IMR-90 (cell line): Measurements from ENCODE around the gene ADAM12. TPM values are rescaled to one million over a fixed set of nuclear protein-coding genes. Genes with fewer than 3 reads are reported as not detected.
A peak's percentile ranks its signal among the peaks of the same experiment; 100 is the strongest.

Experiments used
- ATAC-seq: fragments of 200-7000 bp; cut with Tn5 transposase; 2 replicates; pipeline ENCODE4 v1.9.1; 2020; ENCODE audit warnings: low read depth, mild to moderate bottlenecking, moderate library complexity
- BruUV-seq: library from RNA; stranded (reverse); fragments of 400-500 nt; replicated peaks from 2 replicates; lab custom pipeline; 2021; lab: Mats Ljungman, UMichigan
- CTCF ChIA-PET: fragments of 300-600 bp; formaldehyde crosslinking; extraction: SDS; loops from one replicate; lab custom pipeline; 2021; ENCODE audit warnings: antibody characterized with exemption; lab: Yijun Ruan, JAX
- POLR2A ChIA-PET: fragments of 300-600 bp; sonication (Branson Sonifier 250); formaldehyde crosslinking; loops from one replicate; lab custom pipeline; 2022; ENCODE audit warnings: antibody characterized with exemption; ENCODE audit not compliant: unreplicated experiment; lab: Charles Lee
- DNase-seq: peaks from one replicate; pipeline ENCODE4 v3.0.0; 2013
- H2AFZ ChIP-seq: replicated peaks from 2 replicates; pipeline ENCODE3; 2013; ENCODE audit warnings: low read length, mild to moderate bottlenecking; ENCODE audit not compliant: poor library complexity
- H2AK5ac ChIP-seq: 2 replicates; pipeline ENCODE4 v1.6.1; 2013; ENCODE audit warnings: low read depth, low read length, inconsistent platforms
- H2AK9ac ChIP-seq: replicated peaks from 2 replicates; pipeline ENCODE3; 2013; ENCODE audit warnings: mild to moderate bottlenecking, low read depth, low read length, moderate library complexity; ENCODE audit not compliant: poor library complexity
- H2BK120ac ChIP-seq: 2 replicates; pipeline ENCODE4 v1.6.1; 2013; ENCODE audit warnings: low read depth, low read length, inconsistent platforms
- H2BK15ac ChIP-seq: 3 replicates; pipeline ENCODE4 v1.6.1; 2013; ENCODE audit warnings: low read depth, low read length, inconsistent platforms
- H2BK20ac ChIP-seq: 2 replicates; pipeline ENCODE4 v1.6.1; 2013; ENCODE audit warnings: low read depth, mild to moderate bottlenecking, inconsistent platforms, low read length, moderate library complexity
- H2BK5ac ChIP-seq: 2 replicates; pipeline ENCODE4 v1.6.1; 2013; ENCODE audit warnings: mild to moderate bottlenecking, low read depth, low read length, inconsistent platforms; ENCODE audit not compliant: poor library complexity, severe bottlenecking
- H3K14ac ChIP-seq: replicated peaks from 2 replicates; pipeline ENCODE4 v1.6.1; 2013; ENCODE audit warnings: low read depth, low read length, inconsistent platforms
- H3K18ac ChIP-seq: 2 replicates; pipeline ENCODE4 v1.6.1; 2013; ENCODE audit warnings: low read depth, low read length, control low read depth
- H3K23ac ChIP-seq: 2 replicates; pipeline ENCODE4 v1.6.1; 2013; ENCODE audit warnings: low read depth, low read length, inconsistent platforms
- H3K27ac ChIP-seq: 2 replicates; pipeline ENCODE4 v1.5.1; 2013; ENCODE audit warnings: mild to moderate bottlenecking, control low read depth, low read length; ENCODE audit not compliant: insufficient read depth
- H3K27me3 ChIP-seq: 2 replicates; pipeline ENCODE4 v1.6.1; 2013; ENCODE audit warnings: low read length; ENCODE audit not compliant: control insufficient read depth, insufficient read depth
- H3K36me3 ChIP-seq: 2 replicates; pipeline ENCODE4 v1.6.1; 2013; ENCODE audit warnings: low read length, mixed read lengths; ENCODE audit not compliant: control insufficient read depth, insufficient read depth
- H3K4ac ChIP-seq: 2 replicates; pipeline ENCODE4 v1.6.1; 2013; ENCODE audit warnings: low read depth, low read length, inconsistent platforms
- H3K4me1 ChIP-seq: 2 replicates; pipeline ENCODE4 v1.6.1; 2013; ENCODE audit warnings: low read length, mixed read lengths; ENCODE audit not compliant: control insufficient read depth, insufficient read depth
- H3K4me2 ChIP-seq: 2 replicates; pipeline ENCODE4 v1.6.1; 2013; ENCODE audit warnings: low read depth, mild to moderate bottlenecking, control low read depth, low read length, moderate library complexity
- H3K4me3 ChIP-seq: 2 replicates; pipeline ENCODE4 v1.5.1; 2013; ENCODE audit warnings: low read depth, mild to moderate bottlenecking, control low read depth, low read length, moderate library complexity; ENCODE audit not compliant: insufficient read depth
- H3K56ac ChIP-seq: 2 replicates; pipeline ENCODE4 v1.6.1; 2013; ENCODE audit warnings: low read length, inconsistent platforms; ENCODE audit not compliant: insufficient read depth; ENCODE audit errors: extremely low read depth
- H3K79me1 ChIP-seq, 2 experiments: 2 replicates each; pipeline ENCODE4 v1.6.1; 2013; ENCODE audit warnings: low read length in 2 of 2, inconsistent platforms in 1 of 2, low read depth in 1 of 2
- H3K9ac ChIP-seq: 2 replicates; pipeline ENCODE4 v1.6.1; 2013; ENCODE audit warnings: low read depth, low read length, control low read depth
- H3K9me1 ChIP-seq: 2 replicates; pipeline ENCODE4 v1.6.1; 2013; ENCODE audit warnings: low read length, inconsistent platforms; ENCODE audit not compliant: insufficient read depth
- H3K9me3 ChIP-seq: 2 replicates; pipeline ENCODE4 v1.6.1; 2013; ENCODE audit warnings: low read length; ENCODE audit not compliant: control insufficient read depth, insufficient read depth
- H4K20me1 ChIP-seq: 2 replicates; pipeline ENCODE4 v1.6.1; 2013; ENCODE audit warnings: low read length, inconsistent platforms; ENCODE audit not compliant: insufficient read depth
- H4K5ac ChIP-seq: 2 replicates; pipeline ENCODE4 v1.6.1; 2013; ENCODE audit warnings: mild to moderate bottlenecking, low read depth, low read length, control low read depth
- H4K8ac ChIP-seq, 2 experiments: 2 replicates each; pipeline ENCODE4 v1.6.1; 2013; ENCODE audit warnings: low read depth in 2 of 2, low read length in 2 of 2, control low read depth in 1 of 2, inconsistent platforms in 1 of 2
- H4K91ac ChIP-seq: 2 replicates; pipeline ENCODE4 v1.6.1; 2013; ENCODE audit warnings: low read depth, low read length, inconsistent platforms; ENCODE audit not compliant: insufficient read depth
- BHLHE40 ChIP-seq: fragments of 150-350 bp; IDR thresholded peaks from 2 replicates; pipeline ENCODE4 v1.6.1; 2016; ENCODE audit warnings: mild to moderate bottlenecking, low read depth, low read length
- CEBPB ChIP-seq: IDR thresholded peaks from 2 replicates; pipeline ENCODE4 v1.6.1; 2012; ENCODE audit warnings: low read depth, low read length, improper control_type of control experiment
- CHD1 ChIP-seq: IDR thresholded peaks from 2 replicates; pipeline ENCODE4 v1.6.1; 2012; ENCODE audit warnings: low read depth, low read length, improper control_type of control experiment
- FOS ChIP-seq: fragments of 150-350 bp; IDR thresholded peaks from 2 replicates; pipeline ENCODE4 v1.6.1; 2016; ENCODE audit warnings: low read depth, low read length
- MAFK ChIP-seq: IDR thresholded peaks from 2 replicates; pipeline ENCODE4 v1.6.1; 2012; ENCODE audit warnings: low read depth, low read length, improper control_type of control experiment
- MAZ ChIP-seq: IDR thresholded peaks from 2 replicates; pipeline ENCODE4 v1.6.1; 2012; ENCODE audit warnings: low read depth, mild to moderate bottlenecking, low read length, improper control_type of control experiment, moderate library complexity, borderline replicate concordance
- NFE2L2 ChIP-seq: fragments of 150-350 bp; IDR thresholded peaks from 2 replicates; pipeline ENCODE4 v1.6.1; 2016; ENCODE audit warnings: low read depth, mild to moderate bottlenecking, low read length
- POLR2A ChIP-seq: IDR thresholded peaks from 2 replicates; pipeline ENCODE4 v1.6.1; 2012; ENCODE audit warnings: mild to moderate bottlenecking, low read depth, low read length
- RAD21 ChIP-seq: IDR thresholded peaks from 2 replicates; pipeline ENCODE4 v1.6.1; 2012; ENCODE audit warnings: low read length, improper control_type of control experiment
- RCOR1 ChIP-seq: IDR thresholded peaks from 2 replicates; pipeline ENCODE4 v1.6.1; 2012; ENCODE audit warnings: mild to moderate bottlenecking, low read length, improper control_type of control experiment; ENCODE audit not compliant: insufficient replicate concordance
- SMC3 ChIP-seq: fragments of 150-350 bp; IDR thresholded peaks from 2 replicates; pipeline ENCODE4 v1.6.1; 2016; ENCODE audit warnings: low read depth, mild to moderate bottlenecking, antibody characterized with exemption, low read length, moderate library complexity
- USF2 ChIP-seq: fragments of 150-350 bp; IDR thresholded peaks from 2 replicates; pipeline ENCODE4 v1.6.1; 2017; ENCODE audit warnings: mild to moderate bottlenecking, antibody characterized with exemption, low read length, low read depth
- WGBS, 2 experiments: methylation state at CpG; one replicate each; pipeline versions ENCODE4 v1.1.5 to v1.1.7; 2013; ENCODE audit warnings: missing lambda C conversion rate in 2 of 2; ENCODE audit not compliant: insufficient read length in 1 of 2; ENCODE audit errors: extremely low coverage in 2 of 2; 5-methylcytosine and 5-hydroxymethylcytosine counted together
- dilution Hi-C: fragments of 300-500 bp; cut with HindIII; formaldehyde crosslinking; loops from one replicate; pipeline ENCODE4 v1.14.3; 2018; ENCODE audit warnings: low sequenced_read_pairs; ENCODE audit not compliant: unreplicated experiment
- in situ Hi-C: fragments of 300-500 bp; cut with MboI; formaldehyde crosslinking; loops from 3 replicates; pipeline ENCODE4 v1.14.3; 2019; ENCODE audit warnings: low sequenced_read_pairs, inconsistent platforms, mixed read lengths
- intact Hi-C: fragments of 100-400 bp; cut with micrococcal nuclease; formaldehyde crosslinking; loops from 2 replicates; pipeline ENCODE4 v1.10.0; 2022
- polyA plus RNA-seq, 3 experiments: library from polyadenylated mRNA; depleted of rRNA; stranded (reverse); fragments of >200 nt; gene quantifications; 2 replicates each; pipeline ENCODE4 v1.2.3, GENCODE V29; 2012; ENCODE audit warnings: low replicate concordance in 1 of 3
- total RNA-seq: library from RNA; depleted of rRNA; stranded (reverse); fragments of >200 nt; gene quantifications from 2 replicates; pipeline ENCODE4 v1.2.3, GENCODE V29; 2012

ADAM12 gene
- total and polyA plus RNA-seq, 2 of the 4 experiments (the other 2 are of a cell fraction), result 9.6 to 10.2 TPM

DNA sequence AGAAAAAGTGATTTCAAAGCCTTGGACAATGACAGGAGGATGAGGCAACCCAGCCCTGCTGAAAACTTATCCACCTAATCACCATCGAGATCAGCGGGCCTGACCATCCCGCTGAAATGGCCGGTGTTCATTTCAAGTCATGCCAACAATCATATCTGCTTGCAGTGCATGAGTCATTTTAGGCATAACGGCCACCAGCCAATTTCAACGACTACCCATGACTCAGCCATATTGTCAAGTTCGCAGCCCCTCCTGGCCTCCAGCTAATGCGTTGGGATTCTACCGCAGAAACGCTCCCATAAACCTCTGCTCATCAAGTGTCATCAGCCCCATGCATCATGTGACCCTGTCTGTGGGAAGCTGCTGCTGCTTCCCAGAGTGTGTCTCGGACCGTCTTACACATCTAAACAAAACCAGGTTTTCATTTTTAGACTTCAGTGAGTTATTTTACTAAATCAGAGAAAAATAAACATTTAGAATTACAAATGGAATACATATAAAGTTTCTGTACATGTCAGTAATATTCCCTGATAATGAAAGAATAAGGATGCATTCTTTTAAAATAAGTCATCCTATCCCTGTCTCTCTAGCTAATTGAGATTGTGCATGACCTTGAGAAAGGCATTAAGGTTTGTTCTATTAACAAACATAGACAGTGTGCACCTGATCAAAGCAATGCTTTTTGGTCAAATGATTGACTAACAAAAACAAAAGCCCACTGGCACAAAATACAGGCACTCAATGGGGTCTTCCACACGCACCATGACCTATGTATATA lies 188.9 kb downstream of the ADAM12 start:
- ChIA-PET POLR2A (no interaction called here), CTCF (no interaction called here)
- no peak overlapping the region for H3K27ac ChIP-seq
- intact Hi-C loops (loop anchor here (1.0 to 10.0 kb wide), 2 partner anchors 48 to 185 kb away; partner anchors contain the start of gene ADAM12), dilution Hi-C loops (no loop called here), in situ Hi-C loops (no loop called here)
- H2BK120ac ChIP-seq, result peak overlapping the region; percentile 64
- H3K4ac ChIP-seq, result peak overlapping the region; percentile 65
- no peak overlapping the region for H3K9ac ChIP-seq
- H3K9me1 ChIP-seq, result no peaks in the 10 kb centered on the region
- peak overlapping the region; percentile 30 for H2BK5ac ChIP-seq
- H3K36me3 ChIP-seq, result no peaks in the 10 kb centered on the region
- H2AK9ac ChIP-seq, result no peak overlapping the region
- BruUV-seq, result no TSS peak
- peak overlapping the region in 1 of 2 experiments; percentile 35; a peak in 2 of 4 replicates for H4K8ac ChIP-seq
- no peak overlapping the region for H3K4me3 ChIP-seq
- 0 out of 2 replicates have a peak overlapping the region, but pooled peaks have one; percentile 28 for H3K56ac ChIP-seq
- H3K18ac ChIP-seq, result no peak overlapping the region
- TF ChIP-seq CEBPB, result peak; percentile 93
- TF ChIP-seq FOS, result peak; percentile 98
- no peak for TF ChIP-seq SMC3
- TF ChIP-seq USF2, result peak; percentile 98
- peak; percentile 48; the same call in 1 of the 2 replicates for TF ChIP-seq MAZ
- peak; percentile 81 for TF ChIP-seq MAFK
- TF ChIP-seq CHD1, result no peak
- no peak; the same call in 1 of the 2 replicates for TF ChIP-seq POLR2A
- peak; percentile 89 for TF ChIP-seq RCOR1
- peak; percentile 96 for TF ChIP-seq NFE2L2
- TF ChIP-seq RAD21, result peak; percentile 17; the same call in 1 of the 2 replicates
- TF ChIP-seq BHLHE40, result peak; percentile 74; the same call in 1 of the 2 replicates
- peak overlapping the region; percentile 76 for H2AFZ ChIP-seq
- peak overlapping the region; percentile 4 for H3K4me2 ChIP-seq
- H2AK5ac ChIP-seq, result no peak overlapping the region
- H4K20me1 ChIP-seq, result no peaks in the 10 kb centered on the region
- 25% methylated on average over 8 of the region's 13 CpGs; no CpG with 5 or more reads in 1 of the 2 experiments for WGBS, 2 experiments
- H3K79me1 ChIP-seq, result no peaks in the 10 kb centered on the region
- ATAC-seq (peak; percentile 93), DNase-seq (peak; percentile 100)
- 0 out of 2 replicates have a peak overlapping the region, but pooled peaks have one; percentile 19 for H3K14ac ChIP-seq
- peak overlapping the region; percentile 7; the same call in 1 of the 3 replicates for H2BK15ac ChIP-seq
- H3K9me3 ChIP-seq, result no peaks in the 10 kb centered on the region
- no peaks in the 10 kb centered on the region for H3K27me3 ChIP-seq
- H3K23ac ChIP-seq, result no peak overlapping the region
- peak overlapping the region; percentile 72 for H2BK20ac ChIP-seq
- no peak overlapping the region for H4K5ac ChIP-seq
- peak overlapping the region; percentile 22 for H4K91ac ChIP-seq
- peaks cover 4% of the 10 kb centered on the region; the same call in 1 of the 2 replicates for H3K4me1 ChIP-seq
